Calu3 (cell line): ENCODE measurements around the gene VPS26C. TPM values are rescaled to one million over a fixed set of nuclear protein-coding genes. Genes with fewer than 3 reads are reported as not detected.
A peak's percentile ranks its signal among the peaks of the same experiment; 100 is the strongest.
"Not testable (repeated sequence)": the region's sequence is repeated elsewhere in the genome, so short reads cannot be mapped to it uniquely, and the experiment has no call there.

Experiments used
- BruUV-seq: library from RNA; stranded (reverse); fragments of 400-500 nt; replicated peaks from 2 replicates; lab custom pipeline; 2021; lab: Mats Ljungman, UMichigan
- CTCF ChIA-PET: fragments of 300-600 bp; sonication (Branson Sonifier 250); formaldehyde crosslinking; loops from one replicate; lab custom pipeline; 2022; ENCODE audit warnings: antibody characterized with exemption; lab: Charles Lee
- DNase-seq: peaks from one replicate; pipeline ENCODE4 v3.0.0; 2022
- H3K27ac Mint-ChIP-seq: one replicate; pipeline ENCODE4 v1.8.0; 2022; ENCODE audit warnings: mixed read lengths; ENCODE audit not compliant: unreplicated experiment
- H3K27me3 Mint-ChIP-seq: one replicate; pipeline ENCODE4 v1.8.0; 2022; ENCODE audit warnings: mixed read lengths; ENCODE audit not compliant: unreplicated experiment
- H3K36me3 Mint-ChIP-seq: one replicate; pipeline ENCODE4 v1.8.0; 2022; ENCODE audit warnings: mild to moderate bottlenecking, moderate library complexity, mixed read lengths; ENCODE audit not compliant: insufficient read depth, unreplicated experiment
- H3K4me1 Mint-ChIP-seq: one replicate; pipeline ENCODE4 v1.8.0; 2022; ENCODE audit warnings: mild to moderate bottlenecking, low read depth, mixed read lengths; ENCODE audit not compliant: unreplicated experiment
- H3K4me3 Mint-ChIP-seq: one replicate; pipeline ENCODE4 v1.8.0; 2022; ENCODE audit warnings: mild to moderate bottlenecking, low read depth, moderate library complexity, mixed read lengths; ENCODE audit not compliant: unreplicated experiment
- H3K9me3 Mint-ChIP-seq: one replicate; pipeline ENCODE4 v1.8.0; 2022; ENCODE audit warnings: low read depth, mixed read lengths; ENCODE audit not compliant: unreplicated experiment
- CTCF ChIP-seq: fragments of 200-600 bp; IDR thresholded peaks from one replicate; pipeline ENCODE4 v1.8.0; 2022; ENCODE audit warnings: antibody characterized with exemption; ENCODE audit not compliant: unreplicated experiment
- intact Hi-C: fragments of 100-400 bp; cut with micrococcal nuclease; formaldehyde crosslinking; loops from one replicate; pipeline ENCODE4 v1.10.0; 2022; ENCODE audit not compliant: unreplicated experiment
- total RNA-seq: library from RNA; stranded (reverse); gene quantifications from 2 replicates; pipeline ENCODE4 v1.2.3, GENCODE V29; 2022

The VPS26C gene
- total RNA-seq, 1 experiment from 2014 or later: 32.3 TPM

GRCh38 chr21:37223804-37224345 is 43.3 kb downstream of the VPS26C start:
- Mint-ChIP-seq H3K27me3 (no peaks in the 10 kb centered on the region), H3K4me1 (no peaks in the 10 kb centered on the region), H3K36me3 (peaks cover 17% of the 10 kb centered on the region), H3K9me3 (no peaks in the 10 kb centered on the region), H3K4me3 (no peak overlapping the region), H3K27ac (no peak overlapping the region)
- BruUV-seq: no TSS peak
- no peak for DNase-seq
- CTCF ChIA-PET: no interaction called here
- no peak for TF ChIP-seq CTCF
- intact Hi-C loops: no loop called here

- CTCF ChIA-PET, BruUV-seq, intact Hi-C loops, DNase-seq, H3K9me3 Mint-ChIP-seq, H3K27me3 Mint-ChIP-seq, H3K4me1 Mint-ChIP-seq, H3K27ac Mint-ChIP-seq: not testable (repeated sequence)
- Mint-ChIP-seq H3K4me3 (peak overlapping the region; percentile 95), H3K36me3 (peaks cover 17% of the 10 kb centered on the region)
Measured at GRCh38 chr21:37222248-37222647, 44.9 kb downstream of the VPS26C start.

- CTCF ChIA-PET: no interaction called here
- Mint-ChIP-seq H3K27me3 (no peaks in the 10 kb centered on the region), H3K9me3 (no peaks in the 10 kb centered on the region), H3K36me3 (peaks cover 17% of the 10 kb centered on the region), H3K27ac (peak overlapping the region; percentile 91), H3K4me3 (peak overlapping the region; percentile 95), H3K4me1 (no peaks in the 10 kb centered on the region)
- no TSS peak for BruUV-seq
- DNase-seq: peak; percentile 92
- no peak for TF ChIP-seq CTCF
- intact Hi-C loops: loop anchor here (2.0 kb wide), 1 partner anchor 422 kb away; no protein-coding TSS in a partner anchor
Measured at GRCh38 chr21:37220981-37221664, 46.0 kb downstream of the VPS26C start.

GRCh38 chr21:37220433-37220980 is 46.6 kb downstream of the VPS26C start:
- DNase-seq: no peak
- peak; percentile 11 for TF ChIP-seq CTCF
- no TSS peak for BruUV-seq
- intact Hi-C loops: loop anchor here (2.0 kb wide), 1 partner anchor 422 kb away; no protein-coding TSS in a partner anchor
- Mint-ChIP-seq H3K36me3 (peaks cover 17% of the 10 kb centered on the region), H3K27me3 (no peaks in the 10 kb centered on the region), H3K9me3 (no peaks in the 10 kb centered on the region), H3K27ac (peak overlapping the region; percentile 91), H3K4me3 (peak overlapping the region; percentile 95), H3K4me1 (no peaks in the 10 kb centered on the region)
- CTCF ChIA-PET: no interaction called here
